ENCODE results near the gene GALNT17.

Gene GALNT17

GRCh38 chr7:71403202-71403946 lies 271.4 kb downstream of the GALNT17 start:
- TF ChIP-seq, protein P1, sequence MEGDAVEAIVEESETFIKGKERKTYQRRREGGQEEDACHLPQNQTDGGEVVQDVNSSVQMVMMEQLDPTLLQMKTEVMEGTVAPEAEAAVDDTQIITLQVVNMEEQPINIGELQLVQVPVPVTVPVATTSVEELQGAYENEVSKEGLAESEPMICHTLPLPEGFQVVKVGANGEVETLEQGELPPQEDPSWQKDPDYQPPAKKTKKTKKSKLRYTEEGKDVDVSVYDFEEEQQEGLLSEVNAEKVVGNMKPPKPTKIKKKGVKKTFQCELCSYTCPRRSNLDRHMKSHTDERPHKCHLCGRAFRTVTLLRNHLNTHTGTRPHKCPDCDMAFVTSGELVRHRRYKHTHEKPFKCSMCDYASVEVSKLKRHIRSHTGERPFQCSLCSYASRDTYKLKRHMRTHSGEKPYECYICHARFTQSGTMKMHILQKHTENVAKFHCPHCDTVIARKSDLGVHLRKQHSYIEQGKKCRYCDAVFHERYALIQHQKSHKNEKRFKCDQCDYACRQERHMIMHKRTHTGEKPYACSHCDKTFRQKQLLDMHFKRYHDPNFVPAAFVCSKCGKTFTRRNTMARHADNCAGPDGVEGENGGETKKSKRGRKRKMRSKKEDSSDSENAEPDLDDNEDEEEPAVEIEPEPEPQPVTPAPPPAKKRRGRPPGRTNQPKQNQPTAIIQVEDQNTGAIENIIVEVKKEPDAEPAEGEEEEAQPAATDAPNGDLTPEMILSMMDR (IDR thresholded peaks at IDR 0.05; ENCODE audit: low read depth, low read length, missing control alignments) = no peak
- H3K4me3 ChIP-seq (replicated peaks; ENCODE audit: low read depth, low read length) = no peak overlapping the region
- DNase-seq (ENCODE audit: extremely low read depth, low read depth) = no peak

GRCh38 chr7:71404726-71405345 lies 272.9 kb downstream of the GALNT17 start:
- DNase-seq (ENCODE audit: extremely low read depth, low read depth) = no peak
- TF ChIP-seq, protein P1 (IDR thresholded peaks at IDR 0.05; ENCODE audit: low read depth, low read length, missing control alignments) = no peak
- no peak overlapping the region for H3K4me3 ChIP-seq (replicated peaks; ENCODE audit: low read depth, low read length)

- DNase-seq (ENCODE audit: extremely low read depth, low read depth) = no peak
- TF ChIP-seq, protein P1 (IDR thresholded peaks at IDR 0.05; ENCODE audit: low read depth, low read length, missing control alignments) = no peak
- H3K4me3 ChIP-seq (replicated peaks; ENCODE audit: low read depth, low read length) = no peak overlapping the region
Observed at GRCh38 chr7:71408271-71408670, 276.3 kb downstream of the GALNT17 start.

- no peak overlapping the region for H3K4me3 ChIP-seq (replicated peaks; ENCODE audit: low read depth, low read length)
- no peak for DNase-seq (ENCODE audit: extremely low read depth, low read depth)
- TF ChIP-seq, protein P1 (IDR thresholded peaks at IDR 0.05; ENCODE audit: low read depth, low read length, missing control alignments) = no peak
Observed at GRCh38 chr7:71409550-71410157, 277.7 kb downstream of the GALNT17 start.

DNA sequence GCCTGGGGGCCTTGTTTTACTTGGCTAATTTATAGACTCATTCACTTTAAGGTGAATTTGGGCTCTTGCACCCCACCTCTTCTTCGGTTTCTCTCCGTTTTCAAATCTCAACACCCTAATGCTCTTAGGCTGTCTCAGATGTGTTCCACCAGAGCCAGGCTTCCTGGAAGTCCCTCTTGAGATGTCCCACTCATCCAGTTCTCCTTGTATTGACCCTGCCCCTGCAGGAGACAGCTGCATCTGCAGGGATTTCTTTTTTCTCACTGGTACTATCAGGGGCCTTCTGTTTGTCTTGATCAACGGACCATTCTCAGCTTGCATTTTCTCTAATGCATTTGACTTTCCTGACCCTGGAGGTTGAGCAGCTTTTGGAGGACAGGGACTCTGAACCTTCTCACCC lies 279.5 kb downstream of the GALNT17 start:
- no peak overlapping the region for H3K4me3 ChIP-seq (replicated peaks; ENCODE audit: low read depth, low read length)
- TF ChIP-seq, protein P1 (IDR thresholded peaks at IDR 0.05; ENCODE audit: low read depth, low read length, missing control alignments) = no peak
- no peak for DNase-seq (ENCODE audit: extremely low read depth, low read depth)

DNA sequence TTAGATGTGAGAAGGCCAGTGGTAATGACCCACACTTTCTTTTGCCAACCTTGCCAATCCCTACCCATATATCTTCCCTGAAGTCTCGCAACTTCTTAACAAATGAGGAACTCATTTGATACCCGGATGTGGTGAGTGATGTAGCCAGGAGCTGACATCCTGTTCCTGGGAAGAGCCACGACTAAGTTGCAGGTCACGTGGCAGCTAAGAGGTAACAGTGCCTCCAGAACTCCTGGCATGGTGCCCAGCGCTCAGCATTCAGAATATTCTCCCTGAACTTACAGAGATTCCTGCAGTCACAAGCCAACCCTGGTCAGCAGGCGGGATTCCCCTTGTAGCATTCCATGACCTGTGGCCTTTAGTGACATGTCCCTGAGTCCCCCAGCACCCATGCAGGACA lies 282.5 kb downstream of the GALNT17 start:
- DNase-seq (ENCODE audit: extremely low read depth, low read depth) = no peak
- TF ChIP-seq, protein P1 (IDR thresholded peaks at IDR 0.05; ENCODE audit: low read depth, low read length, missing control alignments) = no peak
- no peak overlapping the region for H3K4me3 ChIP-seq (replicated peaks; ENCODE audit: low read depth, low read length)

Data from HFF-Myc (cell line).